ENCODE data around the gene EPB41L1. TPM values are rescaled to one million over a fixed set of nuclear protein-coding genes. Genes with fewer than 3 reads are reported as not detected.

EPB41L1 gene
- total RNA-seq, 1 experiment from 2014 or later: 8.6 TPM

DNA sequence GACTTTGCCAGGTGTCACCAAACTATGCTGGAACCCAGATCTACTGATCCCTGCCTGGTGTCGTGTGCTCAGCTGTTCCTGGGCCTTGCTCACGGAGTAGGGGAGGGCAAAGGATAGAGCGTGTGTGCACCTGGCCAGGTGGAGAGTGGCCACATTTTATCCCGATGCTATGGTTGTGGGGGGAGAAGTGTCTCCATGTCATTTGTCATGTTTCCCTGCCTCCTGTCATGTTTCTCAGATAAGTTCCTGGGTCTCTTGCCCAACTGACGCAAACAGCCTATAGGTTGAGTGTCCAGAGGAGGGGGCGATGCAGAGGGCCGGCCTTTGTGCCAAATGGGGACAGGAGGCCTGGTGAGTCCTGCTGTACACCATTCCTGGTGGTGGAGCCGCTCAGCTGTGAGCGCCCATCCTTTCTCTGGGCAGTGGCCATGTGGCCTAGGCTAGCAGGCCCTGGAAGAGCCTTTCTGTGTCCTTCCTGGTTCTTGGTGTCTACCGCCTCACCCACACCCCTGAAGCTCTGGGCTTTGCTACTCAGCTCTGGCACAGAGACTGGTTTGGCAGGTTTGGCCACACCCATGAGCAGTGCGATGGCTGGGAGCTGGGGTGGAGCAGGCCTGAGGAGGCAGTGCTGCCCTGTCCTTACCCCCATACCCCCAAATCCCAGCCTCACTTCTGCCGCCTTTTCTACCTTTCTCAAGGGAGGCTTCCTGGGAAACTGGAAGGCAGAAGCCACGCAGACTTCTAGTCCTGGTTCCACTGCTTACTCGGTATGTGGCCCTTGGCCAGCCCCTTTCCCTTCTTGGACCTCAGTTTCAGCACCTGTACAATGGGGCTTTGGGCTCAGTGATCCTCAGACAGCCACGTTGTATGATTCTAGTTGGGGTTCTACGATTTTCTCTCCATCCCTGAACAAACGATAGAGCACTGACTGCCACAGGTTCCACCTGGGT lies 32.3 kb upstream of the EPB41L1 start:
- in situ Hi-C loops (cut with HindIII; ENCODE audit: low pct_unique_long_range_greater_than_20kb, low sequenced_read_pairs): no loop called here
- no peak for ATAC-seq
- no peaks in the 10 kb centered on the region for H3K4me1 ChIP-seq (ENCODE audit: control insufficient read depth, insufficient read depth, low read length)
- H3K9me3 ChIP-seq (ENCODE audit: control insufficient read depth, insufficient read depth, low read depth, low read length): no peaks in the 10 kb centered on the region
- H3K4me3 ChIP-seq (ENCODE audit: low read depth in 2 of 2, low read length in 2 of 2): no peak overlapping the region
- intact Hi-C loops (cut with micrococcal nuclease; ENCODE audit: unreplicated experiment): no loop called here
- CTCF ChIA-PET: no interaction called here
- no peak for TF ChIP-seq SIN3A (IDR thresholded peaks at IDR 0.05; ENCODE audit: borderline replicate concordance, insufficient read depth, low read depth, low read length)
- TF ChIP-seq TCF7L2 (IDR thresholded peaks at IDR 0.05; ENCODE audit: low read depth, low read length): no peak
- TF ChIP-seq, protein P1, sequence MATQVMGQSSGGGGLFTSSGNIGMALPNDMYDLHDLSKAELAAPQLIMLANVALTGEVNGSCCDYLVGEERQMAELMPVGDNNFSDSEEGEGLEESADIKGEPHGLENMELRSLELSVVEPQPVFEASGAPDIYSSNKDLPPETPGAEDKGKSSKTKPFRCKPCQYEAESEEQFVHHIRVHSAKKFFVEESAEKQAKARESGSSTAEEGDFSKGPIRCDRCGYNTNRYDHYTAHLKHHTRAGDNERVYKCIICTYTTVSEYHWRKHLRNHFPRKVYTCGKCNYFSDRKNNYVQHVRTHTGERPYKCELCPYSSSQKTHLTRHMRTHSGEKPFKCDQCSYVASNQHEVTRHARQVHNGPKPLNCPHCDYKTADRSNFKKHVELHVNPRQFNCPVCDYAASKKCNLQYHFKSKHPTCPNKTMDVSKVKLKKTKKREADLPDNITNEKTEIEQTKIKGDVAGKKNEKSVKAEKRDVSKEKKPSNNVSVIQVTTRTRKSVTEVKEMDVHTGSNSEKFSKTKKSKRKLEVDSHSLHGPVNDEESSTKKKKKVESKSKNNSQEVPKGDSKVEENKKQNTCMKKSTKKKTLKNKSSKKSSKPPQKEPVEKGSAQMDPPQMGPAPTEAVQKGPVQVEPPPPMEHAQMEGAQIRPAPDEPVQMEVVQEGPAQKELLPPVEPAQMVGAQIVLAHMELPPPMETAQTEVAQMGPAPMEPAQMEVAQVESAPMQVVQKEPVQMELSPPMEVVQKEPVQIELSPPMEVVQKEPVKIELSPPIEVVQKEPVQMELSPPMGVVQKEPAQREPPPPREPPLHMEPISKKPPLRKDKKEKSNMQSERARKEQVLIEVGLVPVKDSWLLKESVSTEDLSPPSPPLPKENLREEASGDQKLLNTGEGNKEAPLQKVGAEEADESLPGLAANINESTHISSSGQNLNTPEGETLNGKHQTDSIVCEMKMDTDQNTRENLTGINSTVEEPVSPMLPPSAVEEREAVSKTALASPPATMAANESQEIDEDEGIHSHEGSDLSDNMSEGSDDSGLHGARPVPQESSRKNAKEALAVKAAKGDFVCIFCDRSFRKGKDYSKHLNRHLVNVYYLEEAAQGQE (IDR thresholded peaks at IDR 0.05; ENCODE audit: insufficient read depth in 1 of 2, low read depth in 2 of 2, low read length in 1 of 2): no peak
- TF ChIP-seq POLR2AphosphoS5 (IDR thresholded peaks at IDR 0.05; ENCODE audit: low read depth, low read length): no peak
- TF ChIP-seq, protein P2, sequence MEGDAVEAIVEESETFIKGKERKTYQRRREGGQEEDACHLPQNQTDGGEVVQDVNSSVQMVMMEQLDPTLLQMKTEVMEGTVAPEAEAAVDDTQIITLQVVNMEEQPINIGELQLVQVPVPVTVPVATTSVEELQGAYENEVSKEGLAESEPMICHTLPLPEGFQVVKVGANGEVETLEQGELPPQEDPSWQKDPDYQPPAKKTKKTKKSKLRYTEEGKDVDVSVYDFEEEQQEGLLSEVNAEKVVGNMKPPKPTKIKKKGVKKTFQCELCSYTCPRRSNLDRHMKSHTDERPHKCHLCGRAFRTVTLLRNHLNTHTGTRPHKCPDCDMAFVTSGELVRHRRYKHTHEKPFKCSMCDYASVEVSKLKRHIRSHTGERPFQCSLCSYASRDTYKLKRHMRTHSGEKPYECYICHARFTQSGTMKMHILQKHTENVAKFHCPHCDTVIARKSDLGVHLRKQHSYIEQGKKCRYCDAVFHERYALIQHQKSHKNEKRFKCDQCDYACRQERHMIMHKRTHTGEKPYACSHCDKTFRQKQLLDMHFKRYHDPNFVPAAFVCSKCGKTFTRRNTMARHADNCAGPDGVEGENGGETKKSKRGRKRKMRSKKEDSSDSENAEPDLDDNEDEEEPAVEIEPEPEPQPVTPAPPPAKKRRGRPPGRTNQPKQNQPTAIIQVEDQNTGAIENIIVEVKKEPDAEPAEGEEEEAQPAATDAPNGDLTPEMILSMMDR (IDR thresholded peaks at IDR 0.05): no peak
- POLR2A ChIA-PET: no interaction called here
- BruUV-seq (replicated peaks): no TSS peak
- no peaks in the 10 kb centered on the region for H3K36me3 ChIP-seq (ENCODE audit: control insufficient read depth, insufficient read depth, low read length)
- H3K27ac ChIP-seq (ENCODE audit: low read length): no peak overlapping the region
- peaks cover 2% of the 10 kb centered on the region; the same call in 1 of the 2 replicates for H3K27me3 ChIP-seq (ENCODE audit: control insufficient read depth, insufficient read depth, low read length)
- DNase-seq (ENCODE audit: low read depth, low spot score): no peak

DNA sequence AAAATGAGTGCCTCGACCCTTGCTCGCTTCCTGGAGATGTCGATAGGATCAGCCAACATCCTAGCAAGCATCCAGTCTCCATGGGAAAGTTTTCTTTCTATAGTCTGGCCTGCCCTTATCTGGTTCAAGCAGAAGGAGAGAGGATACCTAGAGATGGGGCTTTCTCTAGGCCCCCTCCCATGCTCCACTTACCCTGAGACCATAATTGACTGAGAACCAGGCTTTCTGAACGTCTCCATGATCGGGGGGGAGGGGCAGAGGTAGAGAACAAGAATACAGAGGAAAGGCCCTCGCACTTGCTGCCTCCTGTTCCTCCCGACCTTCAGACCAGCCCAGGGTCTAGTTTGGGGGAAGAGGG lies 31.6 kb upstream of the EPB41L1 start:
- no TSS peak for BruUV-seq (replicated peaks)
- Histone ChIP-seq H3K27ac (ENCODE audit: low read length) (no peak overlapping the region), H3K9me3 (ENCODE audit: control insufficient read depth, insufficient read depth, low read depth, low read length) (no peaks in the 10 kb centered on the region), H3K27me3 (ENCODE audit: control insufficient read depth, insufficient read depth, low read length) (peaks cover 2% of the 10 kb centered on the region; the same call in 1 of the 2 replicates), H3K4me1 (ENCODE audit: control insufficient read depth, insufficient read depth, low read length) (no peaks in the 10 kb centered on the region), H3K36me3 (ENCODE audit: control insufficient read depth, insufficient read depth, low read length) (no peaks in the 10 kb centered on the region), H3K4me3 (ENCODE audit: low read depth in 2 of 2, low read length in 2 of 2) (no peak overlapping the region)
- ATAC-seq (no peak), DNase-seq (ENCODE audit: low read depth, low spot score) (no peak)
- CTCF ChIA-PET: no interaction called here
- TF ChIP-seq, protein P2 (IDR thresholded peaks at IDR 0.05): no peak
- TF ChIP-seq POLR2AphosphoS5 (IDR thresholded peaks at IDR 0.05; ENCODE audit: low read depth, low read length) (no peak), SIN3A (IDR thresholded peaks at IDR 0.05; ENCODE audit: borderline replicate concordance, insufficient read depth, low read depth, low read length) (no peak), TCF7L2 (IDR thresholded peaks at IDR 0.05; ENCODE audit: low read depth, low read length) (no peak)
- TF ChIP-seq, protein P1 (IDR thresholded peaks at IDR 0.05; ENCODE audit: insufficient read depth in 1 of 2, low read depth in 2 of 2, low read length in 1 of 2): no peak
- in situ Hi-C loops (cut with HindIII; ENCODE audit: low pct_unique_long_range_greater_than_20kb, low sequenced_read_pairs) (no loop called here), intact Hi-C loops (cut with micrococcal nuclease; ENCODE audit: unreplicated experiment) (no loop called here)
- POLR2A ChIA-PET: no interaction called here

Measured in Panc1 (cell line).